Endothelial cell of umbilical vein (primary cell): Measurements from ENCODE around the gene EYS. TPM values are rescaled to one million over a fixed set of nuclear protein-coding genes. Genes with fewer than 3 reads are reported as not detected.

Source experiments
- BruUV-seq: library from RNA; stranded (reverse); fragments of 400-500 nt; replicated peaks from 2 replicates; lab custom pipeline; 2021; lab: Mats Ljungman, UMichigan
- CTCF ChIA-PET: fragments of 300-600, 350-600 bp; sonication (Branson Sonifier 250); formaldehyde crosslinking; loops from one replicate; lab custom pipeline; 2021; ENCODE audit warnings: antibody characterized with exemption, inconsistent platforms; lab: Charles Lee
- POLR2A ChIA-PET: fragments of 300-600, 350-600 bp; sonication (Branson Sonifier 250); formaldehyde crosslinking; loops from one replicate; lab custom pipeline; 2021; ENCODE audit warnings: antibody characterized with exemption, inconsistent platforms; lab: Charles Lee
- DNase-seq: peaks from one replicate; pipeline ENCODE4 v3.0.0-alpha.2; 2011; ENCODE audit warnings: low read depth, low spot score
- FAIRE-seq: peaks from 2 replicates; lab custom pipeline; 2011; peaks lifted over from hg19 to GRCh38; lab: Jason Lieb, UNC
- H2AFZ ChIP-seq: 2 replicates; pipeline ENCODE4 v1.6.0; 2012; ENCODE audit warnings: low read depth, low read length, control low read depth, inconsistent platforms
- H3K27ac ChIP-seq: 2 replicates; pipeline ENCODE4 v1.5.1; 2011; ENCODE audit warnings: low read depth, mild to moderate bottlenecking, control low read depth, low read length, moderate library complexity; ENCODE audit not compliant: insufficient read depth
- H3K27me3 ChIP-seq, 2 experiments: 2 replicates each; pipeline versions ENCODE4 v1.6.0 to v1.6.1; 2011; ENCODE audit warnings: low read length in 2 of 2, mixed read lengths in 1 of 2; ENCODE audit not compliant: control insufficient read depth in 2 of 2, insufficient read depth in 2 of 2
- H3K36me3 ChIP-seq, 2 experiments: 2 replicates in 1 of 2; 3 replicates in 1 of 2; pipeline ENCODE4 v1.5.1; 2011; ENCODE audit warnings: low read length in 2 of 2, mild to moderate bottlenecking in 1 of 2, moderate library complexity in 1 of 2; ENCODE audit not compliant: control insufficient read depth in 2 of 2, insufficient read depth in 2 of 2; ENCODE audit errors: extremely low read depth in 1 of 2
- H3K4me1 ChIP-seq: 3 replicates; pipeline ENCODE4 v1.5.1; 2011; ENCODE audit warnings: mild to moderate bottlenecking, low read length; ENCODE audit not compliant: control insufficient read depth, insufficient read depth; ENCODE audit errors: extremely low read depth
- H3K4me2 ChIP-seq: 2 replicates; pipeline ENCODE4 v1.6.1; 2011; ENCODE audit warnings: low read length, control low read depth, mixed read lengths; ENCODE audit not compliant: insufficient read depth
- H3K4me3 ChIP-seq, 3 experiments: fragments of 200-600 bp in 1 of 3; sonication (generic), shearing (Covaris generic) in 1 of 3; replicated peaks in 1 of 3; 2 replicates each; pipeline ENCODE4 v1.5.1; 2011 to 2016; ENCODE audit warnings: control low read depth in 3 of 3, low read length in 3 of 3, mild to moderate bottlenecking in 2 of 3, inconsistent platforms in 1 of 3, low read depth in 1 of 3, moderate library complexity in 1 of 3; ENCODE audit not compliant: insufficient read depth in 1 of 3
- H3K79me2 ChIP-seq: 2 replicates; pipeline ENCODE4 v1.6.0; 2012; ENCODE audit warnings: low read length, inconsistent platforms; ENCODE audit not compliant: control insufficient read depth, insufficient read depth
- H3K9ac ChIP-seq: replicated peaks from 2 replicates; pipeline ENCODE3; 2011; ENCODE audit warnings: low read length, control low read depth; ENCODE audit not compliant: insufficient read depth; ENCODE audit errors: extremely low read depth
- H3K9me1 ChIP-seq: replicated peaks from 3 replicates; pipeline ENCODE4 v1.6.0; 2011; ENCODE audit warnings: mild to moderate bottlenecking, low read length; ENCODE audit not compliant: control insufficient read depth, insufficient read depth; ENCODE audit errors: extremely low read depth
- H3K9me3 ChIP-seq: replicated peaks from 2 replicates; pipeline ENCODE4 v1.5.1; 2012; ENCODE audit warnings: low read length, inconsistent platforms; ENCODE audit not compliant: control insufficient read depth, insufficient read depth
- H4K20me1 ChIP-seq: replicated peaks from 2 replicates; pipeline ENCODE3; 2011; ENCODE audit warnings: mild to moderate bottlenecking, low read length; ENCODE audit not compliant: control insufficient read depth, insufficient read depth; ENCODE audit errors: extremely low read depth
- EZH2 ChIP-seq: IDR thresholded peaks from 2 replicates; pipeline ENCODE4 v1.6.1; 2012; ENCODE audit warnings: borderline replicate concordance, low read depth, mild to moderate bottlenecking, moderate library complexity, low read length, inconsistent platforms; ENCODE audit not compliant: severe bottlenecking
- FOS ChIP-seq: IDR thresholded peaks from 2 replicates; pipeline ENCODE4 v1.6.1; 2011; ENCODE audit warnings: mild to moderate bottlenecking, low read length, moderate library complexity, borderline replicate concordance; ENCODE audit not compliant: insufficient read depth
- GATA2 ChIP-seq: IDR thresholded peaks from 2 replicates; pipeline ENCODE4 v1.7.0; 2011; ENCODE audit warnings: low read depth, mild to moderate bottlenecking, moderate library complexity, mixed read lengths, low read length; ENCODE audit not compliant: insufficient read length, insufficient read depth
- JUN ChIP-seq: IDR thresholded peaks from 2 replicates; pipeline ENCODE4 v1.6.1; 2011; ENCODE audit warnings: borderline replicate concordance, low read depth; ENCODE audit not compliant: insufficient read length, insufficient read depth
- MYC ChIP-seq: IDR thresholded peaks from one replicate; pipeline ENCODE4 v1.6.1; 2011; ENCODE audit warnings: mild to moderate bottlenecking, low read depth, low read length
- POLR2A ChIP-seq: IDR thresholded peaks from 2 replicates; pipeline ENCODE4 v1.6.1; 2012; ENCODE audit warnings: low read depth, mild to moderate bottlenecking, control low read depth, low read length
- POLR2AphosphoS5 ChIP-seq: IDR thresholded peaks from 2 replicates; pipeline ENCODE4 v1.6.1; 2012; ENCODE audit warnings: low read depth, mild to moderate bottlenecking, control low read depth, low read length, moderate library complexity; ENCODE audit not compliant: insufficient read depth
- dilution Hi-C: fragments of 300-500 bp; cut with MboI; formaldehyde crosslinking; loops from one replicate; pipeline ENCODE4 v1.15.0; 2019; ENCODE audit warnings: low sequenced_read_pairs; ENCODE audit not compliant: extremely low pct_ligation_motif_present
- intact Hi-C: fragments of 100-400 bp; cut with micrococcal nuclease; formaldehyde crosslinking; loops from one replicate; pipeline ENCODE4 v1.10.0; 2022
- polyA plus RNA-seq, 4 experiments: library from polyadenylated mRNA; depleted of rRNA in 3 of 4; stranded (reverse) in 3 of 4; unstranded in 1 of 4; fragments of >200 nt; gene quantifications; 2 replicates each; pipeline versions ENCODE4 v1.2.1 to v1.2.3, GENCODE V29; 2011 to 2012; ENCODE audit warnings: missing spikeins in 1 of 4
- total RNA-seq: library from RNA; stranded (reverse); gene quantifications from 2 replicates; pipeline ENCODE4 v1.2.3, GENCODE V29; 2021
- TF ChIP-seq, protein P1 (sequence below): IDR thresholded peaks from 2 replicates; pipeline ENCODE4 v1.6.1; 2011; ENCODE audit not compliant: insufficient read depth, insufficient read length
- TF ChIP-seq, protein P2 (sequence below), 2 donors: IDR thresholded peaks; 1 replicate in 1 of 2; 2 replicates in 1 of 2; pipeline ENCODE4 v1.5.1; 2011; ENCODE audit warnings: low read length in 2 of 2, mild to moderate bottlenecking in 2 of 2, moderate library complexity in 2 of 2, control low read depth in 1 of 2, inconsistent platforms in 1 of 2, low read depth in 1 of 2; ENCODE audit not compliant: insufficient read depth in 1 of 2; ENCODE audit errors: extremely low read depth in 1 of 2

The EYS gene
- total and polyA plus RNA-seq, 2 donors (not counting 3 experiments of a cell fraction or from before 2014, with no cell fraction given), result 0.01 to 0.27 TPM

DNA sequence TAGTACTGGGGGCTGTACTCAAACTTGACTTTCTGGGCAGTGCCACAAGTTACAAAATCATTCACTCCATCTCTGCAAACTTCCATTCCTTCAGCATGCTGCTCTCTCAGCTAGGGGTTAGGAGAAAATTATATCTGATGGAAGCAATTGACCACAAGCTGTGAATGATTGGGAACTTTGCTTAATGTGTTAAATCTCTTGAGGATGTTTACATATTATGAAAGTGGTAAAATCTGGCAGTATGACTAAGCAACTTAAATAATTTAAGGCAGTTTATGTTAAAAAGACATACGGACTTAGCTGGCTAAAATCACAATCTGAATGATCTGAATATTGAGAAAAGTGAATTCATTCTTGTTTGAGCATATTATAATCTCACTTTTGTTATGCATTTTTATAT, 1656.4 kb downstream of the EYS start:
- POLR2A ChIA-PET, result no interaction called here
- no peaks in the 10 kb centered on the region for H3K9me3 ChIP-seq
- DNase-seq (no peak), FAIRE-seq (no peak)
- no peak overlapping the region for H3K27ac ChIP-seq
- no peak overlapping the region for H2AFZ ChIP-seq
- H3K4me2 ChIP-seq, result no peak overlapping the region
- H3K4me1 ChIP-seq, result no peaks in the 10 kb centered on the region
- no peak overlapping the region for H3K4me3 ChIP-seq
- CTCF ChIA-PET, result no interaction called here
- no peaks in the 10 kb centered on the region for H3K36me3 ChIP-seq
- dilution Hi-C loops (no loop called here), intact Hi-C loops (no loop called here)
- H3K9me1 ChIP-seq, result no peaks in the 10 kb centered on the region
- H4K20me1 ChIP-seq, result no peaks in the 10 kb centered on the region
- no peak overlapping the region for H3K9ac ChIP-seq
- H3K27me3 ChIP-seq, result no peaks in the 10 kb centered on the region
- BruUV-seq, result no TSS peak
- no peaks in the 10 kb centered on the region for H3K79me2 ChIP-seq
- no peak for TF ChIP-seq GATA2
- TF ChIP-seq EZH2, result no peak

GRCh38 chr6:64049736-64050135, 1657.3 kb downstream of the EYS start:
- Histone ChIP-seq H2AFZ (no peak overlapping the region), H3K4me1 (no peaks in the 10 kb centered on the region), H3K9me3 (no peaks in the 10 kb centered on the region), H3K36me3 (no peaks in the 10 kb centered on the region), H3K27ac (no peak overlapping the region), H3K4me2 (no peak overlapping the region), H3K4me3 (no peak overlapping the region), H3K9me1 (no peaks in the 10 kb centered on the region), H3K9ac (no peak overlapping the region), H3K79me2 (no peaks in the 10 kb centered on the region), H4K20me1 (no peaks in the 10 kb centered on the region), H3K27me3 (no peaks in the 10 kb centered on the region)
- TF ChIP-seq MYC (no peak), EZH2 (no peak), FOS (no peak), POLR2A (no peak), GATA2 (no peak), POLR2AphosphoS5 (no peak), JUN (no peak)
- TF ChIP-seq, protein P1, sequence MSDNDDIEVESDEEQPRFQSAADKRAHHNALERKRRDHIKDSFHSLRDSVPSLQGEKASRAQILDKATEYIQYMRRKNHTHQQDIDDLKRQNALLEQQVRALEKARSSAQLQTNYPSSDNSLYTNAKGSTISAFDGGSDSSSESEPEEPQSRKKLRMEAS, result no peak
- TF ChIP-seq, protein P2, sequence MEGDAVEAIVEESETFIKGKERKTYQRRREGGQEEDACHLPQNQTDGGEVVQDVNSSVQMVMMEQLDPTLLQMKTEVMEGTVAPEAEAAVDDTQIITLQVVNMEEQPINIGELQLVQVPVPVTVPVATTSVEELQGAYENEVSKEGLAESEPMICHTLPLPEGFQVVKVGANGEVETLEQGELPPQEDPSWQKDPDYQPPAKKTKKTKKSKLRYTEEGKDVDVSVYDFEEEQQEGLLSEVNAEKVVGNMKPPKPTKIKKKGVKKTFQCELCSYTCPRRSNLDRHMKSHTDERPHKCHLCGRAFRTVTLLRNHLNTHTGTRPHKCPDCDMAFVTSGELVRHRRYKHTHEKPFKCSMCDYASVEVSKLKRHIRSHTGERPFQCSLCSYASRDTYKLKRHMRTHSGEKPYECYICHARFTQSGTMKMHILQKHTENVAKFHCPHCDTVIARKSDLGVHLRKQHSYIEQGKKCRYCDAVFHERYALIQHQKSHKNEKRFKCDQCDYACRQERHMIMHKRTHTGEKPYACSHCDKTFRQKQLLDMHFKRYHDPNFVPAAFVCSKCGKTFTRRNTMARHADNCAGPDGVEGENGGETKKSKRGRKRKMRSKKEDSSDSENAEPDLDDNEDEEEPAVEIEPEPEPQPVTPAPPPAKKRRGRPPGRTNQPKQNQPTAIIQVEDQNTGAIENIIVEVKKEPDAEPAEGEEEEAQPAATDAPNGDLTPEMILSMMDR (IDR thresholded peaks at IDR 0.05; ENCODE audit: extremely low read depth in 1 of 2, insufficient read depth in 1 of 2, low read depth in 1 of 2, low read length in 2 of 2), result no peak
- intact Hi-C loops (no loop called here), dilution Hi-C loops (no loop called here)
- ChIA-PET CTCF (no interaction called here), POLR2A (no interaction called here)
- DNase-seq (no peak), FAIRE-seq (no peak)
- BruUV-seq, result no TSS peak
